Activated T-cell treated with anti-CD3 and anti-CD28 coated beads, Interleukin-2, amount 50 U/mL, for 4 hours (primary cell): ENCODE data around the gene ZNF490. TPM values are rescaled to one million over a fixed set of nuclear protein-coding genes. Genes with fewer than 3 reads are reported as not detected.
"Not testable (repeated sequence)": the region's sequence is repeated elsewhere in the genome, so short reads cannot be mapped to it uniquely, and the experiment has no call there.

Experiments
- ATAC-seq, 2 donors: fragments of 200-7000 bp; cut with Tn5 transposase; one replicate each; pipeline ENCODE4 v1.10.0; 2021
- DNase-seq: peaks from one replicate; pipeline ENCODE4 v3.0.0-alpha.2; 2020
- H3K27me3 Mint-ChIP-seq: one replicate; pipeline ENCODE4 v1.8.0; 2021; ENCODE audit warnings: low read depth, mixed read lengths
- H3K36me3 Mint-ChIP-seq: one replicate; pipeline ENCODE4 v1.8.0; 2022; ENCODE audit warnings: mixed read lengths; ENCODE audit not compliant: insufficient read depth
- H3K4me1 Mint-ChIP-seq: one replicate; pipeline ENCODE4 v1.8.0; 2021; ENCODE audit warnings: low read depth, mixed read lengths
- H3K4me3 Mint-ChIP-seq: one replicate; pipeline ENCODE4 v1.8.0; 2021; ENCODE audit warnings: mild to moderate bottlenecking, moderate library complexity, mixed read lengths
- H3K9me3 Mint-ChIP-seq: one replicate; pipeline ENCODE4 v1.8.0; 2021; ENCODE audit warnings: mixed read lengths
- total RNA-seq, 3 donors: library from RNA; stranded (reverse); gene quantifications; one replicate each; pipeline ENCODE4 v1.2.1, GENCODE V29; 2021

The ZNF490 gene
- 1 to 10 TPM; 7.2 to 7.8 (median 7.5) TPM for total RNA-seq

GRCh38 chr19:12610540-12611360 lies at the start of gene ZNF490, which contains the start of gene ZNF791:
Gene ZNF490 (minus strand): TSS chr19:12610813. CDS start chr19:12610680, 133 bp downstream.
Gene ZNF791 (plus strand): TSS chr19:12610920. CDS start chr19:12611080, 160 bp downstream.
- H3K4me1 Mint-ChIP-seq, result peaks cover 35% of the 10 kb centered on the region
- H3K27me3 Mint-ChIP-seq, result no peaks in the 10 kb centered on the region
- peaks cover 6% of the 10 kb centered on the region for H3K36me3 Mint-ChIP-seq
- ATAC-seq, result peak; percentile 98
- peak; percentile 94 for DNase-seq
- no peaks in the 10 kb centered on the region for H3K9me3 Mint-ChIP-seq
- peak within 1 kb of the TSS; percentile 99 for H3K4me3 Mint-ChIP-seq

- DNase-seq (no peak), ATAC-seq (no peak)
- Mint-ChIP-seq H3K9me3 (no peaks in the 10 kb centered on the region), H3K27me3 (no peaks in the 10 kb centered on the region), H3K4me1 (no peaks in the 10 kb centered on the region), H3K4me3 (no peak overlapping the region), H3K36me3 (peaks cover 28% of the 10 kb centered on the region)
Measured at GRCh38 chr19:12657966-12658365, 47.4 kb upstream of the ZNF490 start.

DNA sequence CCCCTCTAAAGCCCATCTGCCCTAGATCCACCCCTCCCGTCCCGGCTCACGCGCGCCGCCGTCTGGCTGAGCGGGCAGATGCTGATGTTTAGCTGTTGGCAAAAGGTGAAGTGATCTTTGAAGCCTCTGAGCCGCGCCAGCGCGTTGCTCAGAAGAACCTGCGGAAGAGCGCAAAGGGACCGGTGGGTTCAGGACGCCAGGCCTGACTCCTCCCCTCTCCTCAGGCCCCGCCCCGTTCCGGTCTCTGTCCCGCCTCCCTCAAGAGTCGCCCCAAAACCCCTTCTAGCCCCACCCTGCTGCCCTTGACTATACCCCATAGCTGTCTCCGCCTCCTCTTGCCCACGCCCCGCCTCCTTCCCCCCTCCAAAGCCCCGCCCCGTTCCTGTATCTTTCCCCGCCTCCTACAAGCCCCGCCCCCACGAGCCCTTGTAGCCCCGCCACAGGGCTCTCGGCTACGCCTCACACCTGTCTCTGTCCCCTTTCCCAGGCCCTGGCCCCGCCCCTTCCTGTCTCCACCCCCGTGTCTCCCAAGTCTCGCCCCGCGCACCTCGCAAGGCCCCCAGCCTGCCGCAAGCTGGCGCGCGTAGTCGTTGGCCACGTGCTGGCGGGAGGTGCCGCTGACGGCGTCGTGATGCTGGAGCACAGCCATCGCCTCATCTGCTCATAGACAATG lies 46.4 kb upstream of the ZNF490 start:
- no peaks in the 10 kb centered on the region for H3K27me3 Mint-ChIP-seq
- H3K4me1 Mint-ChIP-seq, result no peaks in the 10 kb centered on the region
- peak; percentile 37 to 41 for ATAC-seq
- no peaks in the 10 kb centered on the region for H3K9me3 Mint-ChIP-seq
- H3K4me3 Mint-ChIP-seq, result no peak overlapping the region
- no peak for DNase-seq
- H3K36me3 Mint-ChIP-seq, result peaks cover 31% of the 10 kb centered on the region

DNA sequence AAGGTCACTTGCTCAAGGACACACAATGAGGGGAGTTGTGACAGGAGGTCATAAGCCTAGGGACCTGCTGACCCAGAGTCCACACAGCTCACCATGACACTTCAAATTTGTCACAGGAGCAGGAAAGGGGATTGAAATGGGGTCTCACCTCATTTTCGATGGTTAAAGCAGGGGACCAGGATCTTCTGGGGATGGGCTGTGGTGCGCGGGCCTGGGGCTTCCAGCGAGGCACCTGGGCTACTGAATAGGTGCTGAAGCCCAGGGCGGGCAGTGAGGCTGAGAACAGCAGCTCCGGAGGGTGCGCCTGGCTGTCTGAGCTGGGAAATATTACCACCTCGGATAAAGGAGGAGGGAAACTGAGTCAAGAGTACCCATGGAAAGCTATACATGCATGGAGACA lies 44.9 kb upstream of the ZNF490 start:
- Mint-ChIP-seq H3K36me3 (peaks cover 33% of the 10 kb centered on the region), H3K27me3 (no peaks in the 10 kb centered on the region), H3K4me3 (no peak overlapping the region), H3K9me3 (no peaks in the 10 kb centered on the region), H3K4me1 (no peaks in the 10 kb centered on the region)
- ATAC-seq (no peak), DNase-seq (no peak)

- Mint-ChIP-seq H3K36me3 (peaks cover 24% of the 10 kb centered on the region), H3K9me3 (no peaks in the 10 kb centered on the region), H3K4me1 (no peaks in the 10 kb centered on the region), H3K27me3 (no peaks in the 10 kb centered on the region), H3K4me3 (no peak overlapping the region)
- no peak for ATAC-seq
- no peak for DNase-seq
Measured at GRCh38 chr19:12652219-12652618, 41.6 kb upstream of the ZNF490 start.

DNA sequence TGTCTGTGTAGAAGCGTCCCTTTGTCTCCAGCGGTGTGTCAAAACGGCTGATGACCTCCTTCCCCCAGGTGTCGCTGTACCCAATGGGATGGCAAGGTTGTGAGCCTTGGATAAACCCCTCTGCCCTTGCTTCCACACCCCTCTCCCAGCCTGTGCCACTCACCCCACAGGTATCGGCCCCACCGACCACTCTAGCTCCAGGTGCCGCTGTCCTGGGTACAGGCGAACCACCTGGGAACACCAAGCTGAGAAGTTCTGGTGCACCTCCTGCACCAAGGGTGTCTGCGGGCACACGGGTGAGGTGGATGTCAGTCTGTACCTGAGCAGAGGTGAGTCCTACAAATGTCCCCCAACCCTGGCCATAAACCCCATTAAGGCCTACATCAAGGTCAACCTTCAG lies 39.3 kb upstream of the ZNF490 start:
- Mint-ChIP-seq H3K9me3 (no peaks in the 10 kb centered on the region), H3K4me1 (no peaks in the 10 kb centered on the region), H3K36me3 (peaks cover 9% of the 10 kb centered on the region), H3K27me3 (no peaks in the 10 kb centered on the region), H3K4me3 (no peak overlapping the region)
- DNase-seq, result no peak
- ATAC-seq, result no peak

GRCh38 chr19:12648088-12648487 lies 37.5 kb upstream of the ZNF490 start:
- ATAC-seq (peak in 1 of 2 donors; percentile 4), DNase-seq (no peak)
- Mint-ChIP-seq H3K27me3 (no peaks in the 10 kb centered on the region), H3K4me3 (no peak overlapping the region), H3K4me1 (no peaks in the 10 kb centered on the region), H3K9me3 (no peaks in the 10 kb centered on the region), H3K36me3 (peaks cover 11% of the 10 kb centered on the region)

DNA sequence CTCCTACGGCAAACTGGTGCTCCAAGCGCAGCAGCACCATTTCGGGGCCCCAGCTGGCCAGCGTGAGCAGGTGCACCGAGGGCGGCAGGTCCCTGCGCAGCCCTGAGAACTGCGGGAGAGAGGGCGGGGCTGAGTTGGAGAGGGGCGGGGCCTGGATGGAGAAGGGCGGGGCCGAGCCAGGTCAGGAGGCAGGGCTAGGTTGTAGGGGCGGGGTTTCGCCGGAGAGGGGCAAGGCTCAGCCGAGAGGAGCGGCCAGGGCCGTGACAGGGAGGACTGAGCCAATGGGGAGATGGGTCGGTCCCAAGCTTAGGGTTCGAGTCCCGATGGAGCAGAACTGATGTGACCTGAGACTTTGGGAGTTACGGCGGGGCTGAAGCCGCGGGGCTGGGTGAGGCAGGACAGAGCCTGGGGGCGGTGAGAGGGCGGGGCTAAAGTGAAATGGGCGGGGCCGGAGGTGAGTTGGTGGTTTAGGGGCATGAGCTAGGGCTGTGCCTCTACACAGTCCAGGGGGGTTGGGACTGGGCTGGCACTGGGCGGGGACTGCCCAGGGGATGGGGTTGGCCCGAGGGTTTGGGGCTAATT lies 37.0 kb upstream of the ZNF490 start:
- ATAC-seq (peak; percentile 83 to 86), DNase-seq (no peak)
- Mint-ChIP-seq H3K4me1 (no peaks in the 10 kb centered on the region), H3K36me3 (peaks cover 11% of the 10 kb centered on the region), H3K27me3 (no peaks in the 10 kb centered on the region), H3K4me3 (no peak overlapping the region), H3K9me3 (no peaks in the 10 kb centered on the region)

GRCh38 chr19:12647047-12647446 lies 36.4 kb upstream of the ZNF490 start:
- H3K9me3 Mint-ChIP-seq, result no peaks in the 10 kb centered on the region
- no peaks in the 10 kb centered on the region for H3K4me1 Mint-ChIP-seq
- ATAC-seq (peak in 1 of 2 donors; percentile 15), DNase-seq (no peak)
- H3K36me3 Mint-ChIP-seq, result peaks cover 9% of the 10 kb centered on the region
- no peaks in the 10 kb centered on the region for H3K27me3 Mint-ChIP-seq
- H3K4me3 Mint-ChIP-seq, result no peak overlapping the region

GRCh38 chr19:12646551-12646950 lies 35.9 kb upstream of the ZNF490 start:
- Mint-ChIP-seq H3K4me3 (no peak overlapping the region), H3K27me3 (no peaks in the 10 kb centered on the region), H3K36me3 (peaks cover 6% of the 10 kb centered on the region), H3K9me3 (no peaks in the 10 kb centered on the region), H3K4me1 (no peaks in the 10 kb centered on the region)
- no peak for DNase-seq
- ATAC-seq, result no peak

GRCh38 chr19:12643716-12644115 lies 33.1 kb upstream of the ZNF490 start:
- not testable (repeated sequence) for ATAC-seq, H3K9me3 Mint-ChIP-seq, H3K4me3 Mint-ChIP-seq, H3K36me3 Mint-ChIP-seq, H3K4me1 Mint-ChIP-seq, DNase-seq, H3K27me3 Mint-ChIP-seq

- DNase-seq (no peak), ATAC-seq (no peak)
- H3K4me1 Mint-ChIP-seq, result peaks cover 9% of the 10 kb centered on the region
- H3K27me3 Mint-ChIP-seq, result no peaks in the 10 kb centered on the region
- H3K4me3 Mint-ChIP-seq, result no peak overlapping the region
- peaks cover 6% of the 10 kb centered on the region for H3K36me3 Mint-ChIP-seq
- no peaks in the 10 kb centered on the region for H3K9me3 Mint-ChIP-seq
Measured at GRCh38 chr19:12642506-12642905, 31.9 kb upstream of the ZNF490 start.

DNA sequence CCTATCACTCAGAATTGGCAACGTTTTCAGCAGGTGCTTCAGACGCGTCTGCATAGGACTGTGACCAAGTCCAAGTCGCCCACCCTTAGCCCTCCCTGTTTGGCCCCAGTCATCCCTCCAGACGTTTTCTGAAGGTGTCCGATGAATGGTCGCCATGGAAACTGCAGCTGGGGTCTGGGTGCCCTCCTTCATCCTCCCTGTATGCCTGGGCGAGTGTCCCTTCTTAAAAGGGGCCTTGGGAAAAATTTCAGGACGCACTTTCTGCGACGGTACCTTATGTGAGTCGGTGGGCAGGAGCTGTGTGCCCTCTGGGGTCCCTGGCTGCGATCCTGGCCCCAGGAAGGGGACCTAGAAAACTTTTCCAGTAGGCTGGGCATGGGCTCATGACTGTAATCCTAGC lies 30.8 kb upstream of the ZNF490 start:
- Mint-ChIP-seq H3K27me3 (no peaks in the 10 kb centered on the region), H3K4me1 (peaks cover 9% of the 10 kb centered on the region), H3K4me3 (no peak overlapping the region), H3K9me3 (no peaks in the 10 kb centered on the region), H3K36me3 (peaks cover 6% of the 10 kb centered on the region)
- ATAC-seq, result no peak
- no peak for DNase-seq

DNA sequence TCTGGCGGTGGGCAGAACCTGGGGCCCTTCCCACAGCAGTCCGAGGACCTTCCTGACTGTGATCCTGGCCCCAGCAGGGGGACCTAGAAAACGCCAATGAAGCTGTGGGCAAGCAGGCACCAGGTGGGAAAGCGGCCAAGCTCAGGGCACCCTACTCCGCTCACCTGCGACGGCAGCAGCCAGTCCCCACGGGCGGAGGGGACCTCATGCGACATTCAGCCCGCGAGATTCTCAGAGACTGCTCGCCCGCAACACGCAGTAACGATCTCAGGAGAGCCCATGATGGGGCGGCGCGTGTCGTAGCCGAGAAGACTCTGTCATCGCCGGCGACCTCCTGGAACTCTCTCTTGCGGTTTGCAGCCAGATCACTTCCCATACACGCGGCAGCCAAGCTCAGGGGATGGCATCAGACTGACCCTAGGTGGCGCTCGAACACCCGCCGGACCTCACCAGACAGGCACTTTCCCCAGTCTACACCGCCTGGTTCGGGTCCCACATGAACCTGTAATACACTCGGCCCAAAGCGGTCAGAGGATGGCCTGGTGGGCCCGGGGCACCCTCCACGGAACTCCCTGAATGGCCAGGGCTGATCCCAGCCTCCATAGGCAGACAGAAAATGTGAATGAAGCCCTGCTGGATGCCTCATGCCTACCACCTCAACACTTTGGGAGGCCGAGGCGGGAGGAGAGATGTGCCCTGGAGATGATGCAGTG lies 29.4 kb upstream of the ZNF490 start:
- peak overlapping the region; percentile 76 for H3K4me3 Mint-ChIP-seq
- H3K36me3 Mint-ChIP-seq, result peaks cover 4% of the 10 kb centered on the region
- peaks cover 14% of the 10 kb centered on the region for H3K4me1 Mint-ChIP-seq
- DNase-seq (peak; percentile 88), ATAC-seq (peak; percentile 96)
- no peaks in the 10 kb centered on the region for H3K9me3 Mint-ChIP-seq
- H3K27me3 Mint-ChIP-seq, result no peaks in the 10 kb centered on the region
